GM12872 (cell line): ENCODE measurements around the gene GET4.

Source experiments
- TF ChIP-seq, protein P1 (sequence below): IDR thresholded peaks from 3 replicates; pipeline ENCODE4 v1.5.1; 2011; ENCODE audit warnings: low read depth, mild to moderate bottlenecking, low read length, moderate library complexity; ENCODE audit not compliant: insufficient read depth

GET4 gene

DNA sequence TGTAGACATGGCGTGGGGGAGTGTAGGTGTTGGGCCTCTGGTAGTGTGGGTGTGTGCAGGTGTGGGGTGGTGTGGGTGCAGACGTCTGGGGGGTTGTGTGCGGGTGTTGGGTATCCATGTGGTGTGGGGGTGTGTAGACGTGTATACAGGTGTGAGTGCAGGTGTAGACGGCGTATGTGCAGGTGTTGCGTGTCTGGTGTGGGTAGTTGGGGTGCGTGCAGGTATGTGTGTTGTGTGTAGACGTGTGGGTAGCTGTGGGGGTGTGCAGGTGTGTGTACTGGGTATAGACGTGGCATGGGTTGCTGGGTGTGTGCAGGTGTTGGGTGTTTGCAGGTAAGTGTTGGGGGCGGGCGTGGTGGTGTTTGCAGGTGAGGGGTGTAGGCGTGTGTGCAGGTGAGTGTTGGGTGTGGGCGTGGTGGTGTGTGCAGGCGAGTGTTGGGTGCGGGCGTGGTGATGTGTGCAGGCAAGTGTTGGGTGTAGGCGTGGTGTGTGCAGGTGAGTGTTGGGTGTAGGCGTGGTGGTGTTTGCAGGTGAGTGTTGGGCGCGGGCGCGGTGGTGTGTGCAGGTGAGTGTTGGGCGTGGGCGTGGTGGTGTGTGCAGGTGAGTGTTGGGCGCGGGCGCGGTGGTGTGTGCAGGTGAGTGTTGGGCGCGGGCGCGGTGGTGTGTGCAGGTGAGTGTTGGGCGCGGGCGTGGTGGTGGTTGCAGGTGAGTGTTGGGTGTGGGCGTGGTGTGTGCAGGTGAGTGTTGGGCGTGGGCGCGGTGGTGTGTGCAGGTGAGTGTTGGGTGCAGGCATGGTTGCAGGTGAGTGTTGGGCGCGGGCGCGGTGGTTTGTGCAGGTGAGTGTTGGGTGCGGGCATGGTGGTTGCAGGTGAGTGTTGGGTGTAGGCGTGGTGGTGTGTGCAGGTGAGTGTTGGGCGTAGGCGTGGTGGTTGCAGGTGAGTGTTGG, 16.6 kb downstream of the GET4 start:
- TF ChIP-seq, protein P1, sequence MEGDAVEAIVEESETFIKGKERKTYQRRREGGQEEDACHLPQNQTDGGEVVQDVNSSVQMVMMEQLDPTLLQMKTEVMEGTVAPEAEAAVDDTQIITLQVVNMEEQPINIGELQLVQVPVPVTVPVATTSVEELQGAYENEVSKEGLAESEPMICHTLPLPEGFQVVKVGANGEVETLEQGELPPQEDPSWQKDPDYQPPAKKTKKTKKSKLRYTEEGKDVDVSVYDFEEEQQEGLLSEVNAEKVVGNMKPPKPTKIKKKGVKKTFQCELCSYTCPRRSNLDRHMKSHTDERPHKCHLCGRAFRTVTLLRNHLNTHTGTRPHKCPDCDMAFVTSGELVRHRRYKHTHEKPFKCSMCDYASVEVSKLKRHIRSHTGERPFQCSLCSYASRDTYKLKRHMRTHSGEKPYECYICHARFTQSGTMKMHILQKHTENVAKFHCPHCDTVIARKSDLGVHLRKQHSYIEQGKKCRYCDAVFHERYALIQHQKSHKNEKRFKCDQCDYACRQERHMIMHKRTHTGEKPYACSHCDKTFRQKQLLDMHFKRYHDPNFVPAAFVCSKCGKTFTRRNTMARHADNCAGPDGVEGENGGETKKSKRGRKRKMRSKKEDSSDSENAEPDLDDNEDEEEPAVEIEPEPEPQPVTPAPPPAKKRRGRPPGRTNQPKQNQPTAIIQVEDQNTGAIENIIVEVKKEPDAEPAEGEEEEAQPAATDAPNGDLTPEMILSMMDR, result no peak

DNA sequence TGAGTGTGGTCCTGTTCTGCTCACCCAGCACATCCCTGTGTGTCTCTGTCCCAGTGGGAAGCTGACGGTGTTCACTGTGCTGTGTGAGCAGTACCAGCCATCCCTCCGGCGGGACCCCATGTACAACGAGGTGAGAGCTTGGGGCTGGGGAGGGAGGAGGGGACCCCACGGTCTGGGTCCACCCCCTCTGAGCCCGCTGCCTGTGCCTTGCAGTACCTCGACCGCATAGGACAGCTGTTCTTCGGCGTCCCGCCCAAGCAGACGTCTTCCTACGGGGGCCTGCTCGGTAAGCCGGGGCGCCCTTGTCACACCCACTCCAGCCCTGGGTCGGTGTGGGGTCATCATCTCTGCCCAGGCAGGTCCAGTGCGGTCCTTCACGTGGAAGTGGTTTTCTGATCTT, 17.3 kb downstream of the GET4 start:
- TF ChIP-seq, protein P1, result no peak

DNA sequence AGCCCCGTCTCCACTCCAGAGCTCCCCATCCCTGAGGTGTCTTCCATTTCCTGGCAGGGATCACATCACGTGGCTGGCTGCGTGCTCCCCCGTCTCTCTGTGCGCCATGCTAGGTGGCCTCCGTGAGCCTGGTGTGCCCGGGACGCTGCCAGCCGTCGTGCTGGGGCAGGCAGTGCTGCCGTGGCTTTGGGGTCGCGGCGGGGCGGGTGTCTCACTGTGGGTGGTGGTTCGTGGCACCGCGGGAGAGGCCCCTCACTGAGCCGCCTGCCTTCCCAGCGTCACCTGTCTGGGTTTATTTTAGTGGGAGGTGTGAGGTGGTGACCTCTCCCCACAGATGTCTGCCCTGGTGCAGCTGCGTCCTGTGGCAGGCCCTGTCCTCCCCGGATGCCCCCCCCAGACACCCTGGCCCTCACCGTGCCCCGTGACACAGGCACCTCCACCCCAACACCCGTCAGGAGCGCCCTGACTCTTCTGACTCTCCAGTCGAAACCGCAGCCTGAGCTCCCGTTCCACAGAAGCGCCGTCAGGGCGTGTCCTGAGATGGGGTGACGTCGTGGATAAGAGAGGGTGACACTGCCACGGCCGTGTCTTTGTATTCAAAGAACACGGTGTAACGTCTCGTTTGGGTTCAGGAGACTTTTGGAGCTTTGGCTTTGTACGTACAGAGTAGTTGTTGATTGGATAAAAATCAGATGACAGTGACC, 18.0 kb downstream of the GET4 start:
- TF ChIP-seq, protein P1, result no peak

DNA sequence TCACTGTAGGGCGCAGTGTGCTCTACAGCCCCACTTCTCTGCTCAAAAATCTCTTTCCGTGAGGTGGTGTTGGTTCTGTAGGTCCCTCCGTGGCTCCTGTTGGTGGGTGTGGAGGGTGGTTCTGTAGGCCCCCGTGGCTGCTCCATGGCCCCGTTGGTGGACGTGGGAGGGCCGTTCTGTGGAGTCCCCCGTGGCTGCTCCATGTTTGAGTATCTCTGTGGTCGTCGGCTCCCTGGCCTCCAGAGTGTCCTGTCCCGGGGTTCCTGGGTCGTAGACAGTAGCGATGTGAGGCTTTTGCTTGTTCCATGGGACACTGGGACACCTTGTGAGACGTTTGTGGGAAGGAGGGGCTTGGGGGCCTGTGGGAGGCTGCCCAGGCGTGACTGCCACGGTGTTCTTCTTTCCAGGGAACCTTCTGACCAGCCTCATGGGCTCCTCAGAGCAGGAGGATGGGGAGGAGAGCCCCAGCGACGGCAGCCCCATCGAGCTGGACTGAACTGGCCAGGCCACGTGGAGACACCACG, 18.6 kb downstream of the GET4 start:
- TF ChIP-seq, protein P1, result no peak

DNA sequence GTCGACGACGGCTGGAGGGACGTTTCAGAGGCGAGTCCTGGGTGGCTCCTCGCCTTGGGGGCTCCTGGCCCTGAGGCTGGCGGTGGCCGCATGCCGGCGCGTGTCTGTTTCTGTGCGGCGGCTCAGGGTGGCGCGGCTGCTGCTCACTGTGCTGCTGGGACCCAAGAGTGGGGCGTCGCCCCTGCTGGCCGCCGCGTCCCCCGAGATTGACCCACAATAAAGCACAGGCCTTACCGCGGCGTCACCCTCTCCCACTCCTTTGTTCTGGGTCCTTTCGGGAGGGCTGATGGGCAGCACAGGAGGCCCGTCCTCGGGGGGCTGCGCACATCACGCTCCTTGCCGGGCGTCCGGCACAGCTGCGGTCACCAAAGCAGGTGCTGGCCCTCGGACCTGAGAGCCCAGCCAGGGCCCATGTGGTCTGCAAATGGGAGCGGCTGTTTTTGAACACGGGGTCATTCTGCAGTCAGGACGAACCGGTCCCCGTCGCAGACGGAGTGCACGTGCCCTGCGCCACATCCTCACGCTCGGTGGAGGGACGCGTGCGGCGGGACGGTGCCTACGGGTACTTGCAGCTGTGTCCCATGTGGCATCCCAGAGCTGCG, 19.2 kb downstream of the GET4 start:
- TF ChIP-seq, protein P1, result no peak

DNA sequence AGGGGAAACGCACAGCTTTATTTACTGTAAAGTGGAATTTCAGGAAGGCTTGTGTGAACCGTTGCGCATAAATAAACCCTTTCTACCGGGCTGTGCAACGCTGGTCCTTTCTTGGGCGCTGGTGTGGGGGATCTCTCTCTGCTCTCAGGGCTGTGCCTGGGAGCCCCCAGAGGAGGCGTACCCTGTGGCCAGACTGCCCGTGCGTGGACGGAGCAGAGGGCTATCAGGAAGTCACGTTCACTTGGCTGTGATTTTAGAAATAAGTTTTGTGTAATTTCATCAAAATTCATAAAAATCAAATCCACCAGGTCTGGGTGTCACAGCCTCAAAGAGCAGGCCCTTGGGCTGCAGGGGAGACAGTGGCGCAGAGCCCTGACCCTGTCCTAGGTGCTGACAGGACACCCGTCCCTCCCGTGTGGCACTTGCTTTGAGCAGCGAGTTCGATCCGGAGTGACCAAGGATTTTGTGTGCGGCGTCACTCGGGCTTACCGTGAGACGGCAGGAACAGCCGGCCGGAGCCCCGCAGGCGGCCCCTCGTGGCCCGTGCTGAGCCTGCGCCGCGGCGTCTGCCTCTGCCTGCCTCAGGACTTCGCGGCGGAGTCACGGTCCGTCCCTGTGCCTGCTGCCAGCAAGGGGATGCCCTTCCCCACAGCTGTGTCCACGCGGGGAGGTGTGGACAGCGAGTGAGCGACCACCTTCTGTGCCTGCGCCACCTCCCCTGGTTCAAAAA, 20.2 kb downstream of the GET4 start:
- TF ChIP-seq, protein P1, result no peak
